Stimulated activated CD4-positive, alpha-beta T cell treated with anti-CD3 and anti-CD28 coated beads, Interleukin-15, amount 100 ng/mL, for 48 hours (primary cell): ENCODE results near the gene FGF14.

Experiments
- DNase-seq, 2 donors: peaks; one replicate each; pipeline ENCODE4 v3.0.0-alpha.2; 2020; ENCODE audit warnings: low read depth in 2 of 2

FGF14 gene

DNA sequence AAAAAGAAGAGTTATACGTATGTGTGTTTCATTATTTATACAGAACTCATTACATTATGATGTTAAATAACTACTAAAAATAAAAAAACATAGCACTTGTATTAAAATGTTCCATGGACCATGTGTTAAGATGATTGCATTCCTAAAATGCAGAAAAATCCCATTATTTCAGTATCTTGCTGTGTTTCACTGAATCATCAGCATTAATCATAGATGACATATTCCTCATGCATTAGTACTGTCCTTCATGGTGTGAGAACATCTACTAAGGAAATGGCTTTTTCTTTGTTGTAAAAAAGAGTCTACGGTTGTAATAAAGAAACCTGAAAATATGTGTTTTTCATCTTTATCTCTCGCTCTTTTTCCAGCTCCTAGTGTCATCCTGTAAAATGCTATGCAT is 416.5 kb downstream of the FGF14 start:
- DNase-seq, result no peak

DNA sequence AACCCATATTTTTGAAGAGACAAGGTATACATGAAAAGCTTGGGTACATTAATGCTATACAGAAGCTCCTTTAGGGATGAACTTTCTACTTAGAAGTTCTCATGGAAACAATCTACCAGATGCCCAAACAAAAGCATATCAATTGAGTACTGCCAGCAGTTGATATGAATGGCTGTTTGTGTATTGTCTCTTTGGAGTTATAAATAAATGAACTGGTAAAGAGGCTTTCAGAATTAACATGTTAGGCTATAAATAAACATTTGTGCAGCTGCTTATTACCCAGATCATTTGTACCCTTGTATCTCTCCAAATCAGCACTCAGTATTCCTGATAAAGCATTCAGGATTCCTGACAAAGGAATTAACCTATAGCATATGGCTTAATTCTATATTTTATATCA is 418.9 kb downstream of the FGF14 start:
- DNase-seq, result no peak

DNA sequence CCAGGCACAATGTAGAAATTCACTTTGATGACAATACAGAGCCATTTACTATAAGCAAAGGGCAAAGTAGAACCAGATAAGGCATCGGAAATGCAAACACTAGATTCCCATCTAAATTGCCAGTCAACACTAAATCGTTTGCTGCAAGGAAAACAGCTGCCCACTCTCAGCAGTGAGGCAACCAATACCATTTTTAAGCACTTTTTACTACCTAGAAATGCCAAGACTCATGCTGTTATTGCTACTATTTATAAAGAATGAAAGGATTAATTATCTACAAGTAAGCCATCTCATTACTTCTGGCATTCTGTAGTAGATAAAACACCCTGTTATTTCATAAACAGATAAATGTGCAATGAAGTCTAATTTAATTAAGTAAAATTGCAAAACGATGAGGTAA is 422.0 kb downstream of the FGF14 start:
- no peak for DNase-seq

GRCh38 chr13:101978552-101979315 is 423.1 kb downstream of the FGF14 start:
- DNase-seq, result no peak

- no peak for DNase-seq
Observed at GRCh38 chr13:101977475-101977874, 424.4 kb downstream of the FGF14 start.

GRCh38 chr13:101972191-101972590 is 429.7 kb downstream of the FGF14 start:
- no peak for DNase-seq

DNA sequence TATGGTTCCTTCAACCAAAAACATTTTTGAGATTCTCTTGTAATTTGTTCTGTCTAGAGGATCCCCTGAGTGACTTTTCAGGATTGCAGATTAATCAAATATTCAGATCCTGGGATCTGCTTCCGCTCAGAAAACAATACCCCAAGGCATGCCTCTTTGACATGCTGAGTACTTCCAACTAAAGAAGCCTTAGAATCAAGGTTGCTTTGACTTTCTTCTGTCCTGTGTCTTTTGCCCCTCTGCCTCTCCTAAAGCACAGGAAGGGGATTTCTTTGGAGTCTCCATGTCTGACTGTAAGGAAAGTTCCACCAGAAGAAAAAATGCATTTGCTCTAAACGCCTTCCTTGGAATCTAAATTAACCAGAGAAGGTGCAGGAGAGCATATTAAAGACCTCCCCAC is 431.5 kb downstream of the FGF14 start:
- no peak for DNase-seq

- DNase-seq, result no peak
Observed at GRCh38 chr13:101967781-101968180, 434.1 kb downstream of the FGF14 start.

DNA sequence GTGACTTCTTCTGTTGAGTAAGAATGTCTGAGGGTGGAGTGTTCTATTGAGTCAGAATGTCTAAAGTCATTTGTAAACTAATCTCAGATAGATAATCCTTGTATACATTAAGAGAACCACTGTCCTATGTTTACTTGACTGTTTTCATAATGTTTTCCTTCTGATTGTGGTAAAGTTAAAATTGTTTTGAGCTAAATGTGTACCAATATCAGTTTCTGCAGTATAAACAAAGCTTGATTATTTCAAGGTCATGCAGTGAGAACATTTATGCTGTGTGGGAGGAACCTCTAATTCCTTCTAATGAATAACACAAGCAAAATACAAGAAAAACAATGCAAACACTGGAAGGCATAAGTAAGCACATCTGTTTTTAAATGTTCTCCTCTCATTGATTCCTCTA is 434.6 kb downstream of the FGF14 start:
- no peak for DNase-seq

DNA sequence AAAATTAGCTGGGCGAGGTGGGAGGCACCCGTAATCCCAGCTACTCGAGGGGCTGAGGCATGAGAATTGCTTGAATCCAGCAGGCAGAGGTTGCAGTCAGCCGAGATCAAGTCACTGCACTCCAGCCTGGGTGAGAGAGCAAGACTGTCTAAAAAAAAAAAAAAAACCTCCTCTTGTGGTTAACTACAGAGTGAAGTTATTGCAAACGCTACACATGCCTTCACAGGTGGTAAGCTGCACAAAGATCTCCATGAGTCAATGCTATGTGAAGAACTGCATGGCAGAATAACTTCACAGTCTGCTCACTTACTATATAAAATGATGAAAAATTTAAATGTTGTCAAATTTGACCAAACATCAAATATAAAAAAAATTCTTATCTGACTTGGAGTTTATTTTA is 436.8 kb downstream of the FGF14 start:
- no peak for DNase-seq

GRCh38 chr13:101959016-101959415 is 442.8 kb downstream of the FGF14 start:
- no peak for DNase-seq

- DNase-seq, result no peak
Observed at GRCh38 chr13:101955764-101956163, 446.1 kb downstream of the FGF14 start.

DNA sequence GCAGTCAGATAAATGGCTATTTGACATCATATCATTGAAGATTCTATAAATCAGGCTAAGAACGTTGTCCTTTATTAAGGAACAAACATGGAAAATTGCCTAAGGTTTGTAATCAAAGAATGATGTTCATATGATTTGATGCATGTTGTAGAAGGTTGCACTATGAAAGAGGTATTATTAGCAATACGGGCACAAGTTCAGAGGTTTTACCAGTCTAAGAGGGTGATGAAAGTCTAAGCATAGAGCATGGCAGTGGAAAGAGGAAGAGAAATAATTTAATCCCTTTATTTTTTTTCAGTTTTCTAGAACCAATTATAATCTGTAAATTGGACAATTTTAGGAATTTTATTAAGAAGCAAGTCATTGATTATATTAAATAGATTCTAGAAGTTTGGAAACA is 450.7 kb downstream of the FGF14 start:
- DNase-seq, result no peak

DNA sequence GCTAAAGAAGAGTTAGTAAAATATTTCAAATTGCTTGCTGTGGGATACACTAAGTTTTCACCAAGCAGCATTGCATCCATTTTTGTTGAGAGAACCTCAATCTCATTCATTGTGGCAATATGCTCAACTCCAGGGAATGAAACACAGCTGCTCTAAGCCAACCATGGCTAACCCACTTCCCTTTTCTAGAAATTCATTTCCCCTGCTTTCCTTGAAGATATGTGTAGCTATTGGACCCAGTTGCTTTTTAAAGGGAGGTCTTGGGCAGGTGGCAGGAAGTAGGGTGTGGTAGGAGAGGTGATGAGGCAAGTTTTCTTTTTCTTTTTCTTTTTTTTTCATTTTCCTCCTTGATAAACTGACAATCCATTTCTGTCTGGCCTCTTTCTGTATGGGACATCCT is 452.2 kb downstream of the FGF14 start:
- DNase-seq, result no peak

- no peak for DNase-seq
Observed at GRCh38 chr13:101946401-101946800, 455.4 kb downstream of the FGF14 start.

- no peak for DNase-seq
Observed at GRCh38 chr13:101945435-101945834, 456.4 kb downstream of the FGF14 start.

DNA sequence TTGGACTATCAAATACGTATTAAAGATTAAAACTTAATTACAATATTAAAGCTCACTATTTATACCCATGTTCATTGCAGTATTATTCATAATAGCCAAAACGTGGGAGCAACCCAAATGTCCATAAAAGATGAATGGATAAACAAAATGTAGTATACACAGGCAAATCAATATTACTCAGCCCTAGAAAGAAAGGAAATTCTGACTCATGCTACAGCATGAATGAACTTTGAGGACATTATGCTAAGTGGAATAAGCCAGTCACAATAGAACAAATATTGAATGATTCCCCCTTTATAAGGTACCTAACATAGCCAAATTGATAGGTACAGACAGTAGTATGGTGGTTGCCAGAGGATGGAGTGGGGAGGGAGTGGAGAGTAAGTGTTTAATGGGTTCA is 457.3 kb downstream of the FGF14 start:
- no peak for DNase-seq

DNA sequence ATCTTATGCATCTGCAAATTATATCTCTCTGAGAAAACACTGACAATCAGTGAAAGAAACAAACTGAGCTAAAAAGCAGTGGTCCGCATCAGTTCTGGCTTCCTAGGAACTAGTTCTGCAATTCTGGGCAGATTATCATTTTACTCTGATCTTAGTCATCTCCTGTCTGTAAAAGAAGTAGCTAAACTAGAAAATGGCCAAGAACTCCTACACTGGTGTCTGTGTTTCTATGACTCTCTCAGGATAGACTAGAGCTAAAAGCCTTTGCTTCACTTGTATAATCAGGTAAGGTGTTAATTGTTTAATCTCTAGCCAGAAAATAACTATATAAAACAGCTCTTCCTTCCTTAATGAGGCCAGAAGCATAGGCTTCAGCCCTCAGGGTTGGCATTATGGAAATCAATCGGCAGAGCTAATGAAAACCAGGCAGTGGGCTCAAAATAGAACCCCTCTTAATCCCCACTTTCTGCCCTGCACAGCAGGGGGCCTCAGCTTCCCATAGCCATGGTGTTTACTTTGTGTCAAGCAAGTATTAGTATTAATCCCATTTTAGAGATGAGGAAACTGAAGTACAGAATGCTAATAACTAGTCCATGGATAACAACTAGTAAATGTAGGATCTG is 459.2 kb downstream of the FGF14 start:
- DNase-seq, result no peak

DNA sequence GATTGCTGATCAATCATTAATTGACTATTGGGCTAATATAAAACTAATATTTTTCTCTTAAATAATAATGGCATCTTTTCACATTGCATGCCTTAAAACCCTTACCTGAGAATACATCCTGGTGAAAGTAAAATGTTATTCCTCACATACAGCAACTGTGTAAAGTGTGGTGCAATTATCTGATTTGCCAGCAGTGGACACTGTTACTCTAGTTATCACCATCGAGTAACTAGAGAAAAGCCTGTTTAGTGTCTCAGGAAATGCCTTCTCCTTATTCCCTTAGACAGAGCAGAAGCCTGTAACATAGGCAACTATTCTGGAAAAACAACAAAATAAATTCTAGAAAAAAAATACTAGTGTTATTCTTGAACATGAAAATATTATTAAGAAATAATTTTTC is 459.8 kb downstream of the FGF14 start:
- DNase-seq, result no peak

- no peak for DNase-seq
Observed at GRCh38 chr13:101941095-101941783, 460.6 kb downstream of the FGF14 start.

DNA sequence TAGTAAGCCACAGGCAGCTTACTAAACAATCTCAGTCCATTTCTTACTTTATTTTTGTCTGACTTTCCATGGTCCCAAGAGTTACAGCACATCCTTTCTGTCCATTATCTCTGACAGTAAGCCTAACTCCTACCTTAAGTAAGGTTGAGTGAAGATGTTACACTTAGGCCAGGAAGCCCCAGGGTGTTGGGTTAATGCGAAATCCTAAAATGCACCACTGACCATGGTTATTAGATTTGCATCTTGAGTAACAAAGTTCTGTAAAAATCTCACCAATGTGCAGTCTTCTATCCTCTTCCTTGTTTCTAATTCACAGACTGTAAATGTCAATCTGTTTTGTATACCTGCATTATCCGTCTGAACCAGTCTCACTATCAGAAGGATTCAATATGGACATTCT is 462.5 kb downstream of the FGF14 start:
- no peak for DNase-seq

DNA sequence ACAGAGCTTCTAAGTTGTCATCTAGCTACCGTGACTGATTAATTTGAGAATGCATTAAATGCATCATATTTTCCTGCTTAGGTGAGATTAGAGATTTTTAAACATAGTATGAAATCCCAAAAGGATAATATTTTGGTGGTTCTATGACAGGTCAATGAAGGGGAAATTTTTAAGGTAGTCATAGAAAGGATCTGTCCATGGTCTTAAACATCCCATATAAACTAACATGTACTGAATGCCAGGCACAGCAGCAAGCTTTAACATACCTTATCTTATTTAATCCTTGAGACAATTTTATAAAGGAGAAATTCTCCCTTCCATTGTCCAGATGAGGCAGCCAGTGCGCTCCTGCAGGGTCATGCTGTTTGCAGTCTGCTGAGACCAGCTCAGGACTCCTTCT is 466.0 kb downstream of the FGF14 start:
- no peak for DNase-seq

DNA sequence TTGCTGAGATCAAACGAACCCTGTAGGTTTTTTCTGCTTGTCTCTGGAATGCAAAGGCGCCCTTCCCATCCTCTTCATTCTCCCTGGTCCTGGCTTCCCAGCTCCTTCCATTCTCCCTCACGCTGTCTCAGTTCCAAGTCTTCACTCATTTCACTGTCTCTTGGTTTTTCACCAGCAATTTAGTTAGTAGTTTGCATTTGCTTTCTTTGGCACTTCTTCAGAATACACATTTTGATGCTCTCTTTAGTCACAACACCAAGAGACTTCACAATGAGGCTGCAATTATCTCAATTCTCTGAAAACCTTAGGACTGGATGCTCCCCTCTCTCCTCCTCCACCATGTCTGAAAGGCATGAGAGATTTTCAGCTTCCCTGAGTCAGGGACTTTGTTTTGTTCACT is 470.7 kb downstream of the FGF14 start:
- DNase-seq, result no peak
